ENCODE measurements around the gene DLG2. TPM values are rescaled to one million over a fixed set of nuclear protein-coding genes. Genes with fewer than 3 reads are reported as not detected.

The DLG2 gene
- total RNA-seq, 1 donor from 2014 or later = 5.1 TPM

- no peak for TF ChIP-seq CTCF (IDR thresholded peaks at IDR 0.05; ENCODE audit: unreplicated experiment)
- Mint-ChIP-seq H3K27me3 (ENCODE audit: unreplicated experiment) (no peaks in the 10 kb centered on the region), H3K9me3 (ENCODE audit: unreplicated experiment) (no peaks in the 10 kb centered on the region), H3K27ac (ENCODE audit: unreplicated experiment) (no peak overlapping the region), H3K36me3 (ENCODE audit: low read depth, unreplicated experiment) (peaks cover 4% of the 10 kb centered on the region), H3K4me1 (ENCODE audit: unreplicated experiment) (no peaks in the 10 kb centered on the region), H3K4me3 (ENCODE audit: unreplicated experiment) (no peak overlapping the region)
- no peak for DNase-seq (ENCODE audit: low spot score)
Observed at GRCh38 chr11:85095239-85095638, 531.9 kb downstream of the DLG2 start.

- no peaks in the 10 kb centered on the region for H3K4me1 Mint-ChIP-seq (ENCODE audit: unreplicated experiment)
- no peak overlapping the region for H3K4me3 Mint-ChIP-seq (ENCODE audit: unreplicated experiment)
- no peak for DNase-seq (ENCODE audit: low spot score)
- peaks cover 4% of the 10 kb centered on the region for H3K36me3 Mint-ChIP-seq (ENCODE audit: low read depth, unreplicated experiment)
- no peak for TF ChIP-seq CTCF (IDR thresholded peaks at IDR 0.05; ENCODE audit: unreplicated experiment)
- no peak overlapping the region for H3K27ac Mint-ChIP-seq (ENCODE audit: unreplicated experiment)
- no peaks in the 10 kb centered on the region for H3K27me3 Mint-ChIP-seq (ENCODE audit: unreplicated experiment)
- no peaks in the 10 kb centered on the region for H3K9me3 Mint-ChIP-seq (ENCODE audit: unreplicated experiment)
Observed at GRCh38 chr11:85094795-85095194, 532.3 kb downstream of the DLG2 start.

GRCh38 chr11:85089654-85090053 lies 537.5 kb downstream of the DLG2 start:
- DNase-seq (ENCODE audit: low spot score) = no peak
- H3K4me3 Mint-ChIP-seq (ENCODE audit: unreplicated experiment) = no peak overlapping the region
- no peak overlapping the region for H3K27ac Mint-ChIP-seq (ENCODE audit: unreplicated experiment)
- H3K27me3 Mint-ChIP-seq (ENCODE audit: unreplicated experiment) = peaks cover 1% of the 10 kb centered on the region
- H3K9me3 Mint-ChIP-seq (ENCODE audit: unreplicated experiment) = no peaks in the 10 kb centered on the region
- TF ChIP-seq CTCF (IDR thresholded peaks at IDR 0.05; ENCODE audit: unreplicated experiment) = no peak
- H3K36me3 Mint-ChIP-seq (ENCODE audit: low read depth, unreplicated experiment) = no peaks in the 10 kb centered on the region
- H3K4me1 Mint-ChIP-seq (ENCODE audit: unreplicated experiment) = no peaks in the 10 kb centered on the region

GRCh38 chr11:85088286-85088685 lies 538.9 kb downstream of the DLG2 start:
- TF ChIP-seq CTCF (IDR thresholded peaks at IDR 0.05; ENCODE audit: unreplicated experiment) = no peak
- H3K9me3 Mint-ChIP-seq (ENCODE audit: unreplicated experiment) = no peaks in the 10 kb centered on the region
- no peaks in the 10 kb centered on the region for H3K4me1 Mint-ChIP-seq (ENCODE audit: unreplicated experiment)
- no peak for DNase-seq (ENCODE audit: low spot score)
- H3K27ac Mint-ChIP-seq (ENCODE audit: unreplicated experiment) = no peak overlapping the region
- H3K27me3 Mint-ChIP-seq (ENCODE audit: unreplicated experiment) = peaks cover 1% of the 10 kb centered on the region
- no peaks in the 10 kb centered on the region for H3K36me3 Mint-ChIP-seq (ENCODE audit: low read depth, unreplicated experiment)
- no peak overlapping the region for H3K4me3 Mint-ChIP-seq (ENCODE audit: unreplicated experiment)

GRCh38 chr11:85086504-85087284 lies 540.5 kb downstream of the DLG2 start:
- no peak for TF ChIP-seq CTCF (IDR thresholded peaks at IDR 0.05; ENCODE audit: unreplicated experiment)
- DNase-seq (ENCODE audit: low spot score) = no peak
- Mint-ChIP-seq H3K9me3 (ENCODE audit: unreplicated experiment) (no peaks in the 10 kb centered on the region), H3K27me3 (ENCODE audit: unreplicated experiment) (peaks cover 1% of the 10 kb centered on the region), H3K4me3 (ENCODE audit: unreplicated experiment) (no peak overlapping the region), H3K4me1 (ENCODE audit: unreplicated experiment) (no peaks in the 10 kb centered on the region), H3K27ac (ENCODE audit: unreplicated experiment) (no peak overlapping the region), H3K36me3 (ENCODE audit: low read depth, unreplicated experiment) (no peaks in the 10 kb centered on the region)
